ENCODE measurements around the gene ADSS1.

Gene ADSS1

GRCh38 chr14:104782808-104783139 is 58.7 kb downstream of the ADSS1 start:
- no peak for DNase-seq (ENCODE audit: low spot score)

GRCh38 chr14:104783484-104784217 is 59.6 kb downstream of the ADSS1 start:
- DNase-seq (ENCODE audit: low spot score): no peak

DNA sequence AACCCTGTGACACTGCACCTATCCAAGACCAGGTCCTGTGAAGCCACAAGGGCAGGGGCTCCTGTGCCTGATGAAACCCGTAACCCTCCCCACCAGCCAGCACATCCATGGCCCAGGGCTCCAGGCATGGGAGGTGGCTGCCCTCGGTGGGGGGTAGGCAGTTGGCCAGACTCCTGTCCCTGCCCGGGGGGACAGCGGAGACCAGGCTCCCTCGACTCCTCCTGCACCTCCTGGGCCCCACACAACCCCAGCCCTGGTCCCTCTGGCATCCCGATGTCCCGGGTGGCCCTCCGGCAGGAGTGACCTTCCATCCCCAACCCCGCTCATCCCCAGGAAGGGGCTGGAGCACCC is 60.2 kb downstream of the ADSS1 start:
- no peak for DNase-seq (ENCODE audit: low spot score)

DNA sequence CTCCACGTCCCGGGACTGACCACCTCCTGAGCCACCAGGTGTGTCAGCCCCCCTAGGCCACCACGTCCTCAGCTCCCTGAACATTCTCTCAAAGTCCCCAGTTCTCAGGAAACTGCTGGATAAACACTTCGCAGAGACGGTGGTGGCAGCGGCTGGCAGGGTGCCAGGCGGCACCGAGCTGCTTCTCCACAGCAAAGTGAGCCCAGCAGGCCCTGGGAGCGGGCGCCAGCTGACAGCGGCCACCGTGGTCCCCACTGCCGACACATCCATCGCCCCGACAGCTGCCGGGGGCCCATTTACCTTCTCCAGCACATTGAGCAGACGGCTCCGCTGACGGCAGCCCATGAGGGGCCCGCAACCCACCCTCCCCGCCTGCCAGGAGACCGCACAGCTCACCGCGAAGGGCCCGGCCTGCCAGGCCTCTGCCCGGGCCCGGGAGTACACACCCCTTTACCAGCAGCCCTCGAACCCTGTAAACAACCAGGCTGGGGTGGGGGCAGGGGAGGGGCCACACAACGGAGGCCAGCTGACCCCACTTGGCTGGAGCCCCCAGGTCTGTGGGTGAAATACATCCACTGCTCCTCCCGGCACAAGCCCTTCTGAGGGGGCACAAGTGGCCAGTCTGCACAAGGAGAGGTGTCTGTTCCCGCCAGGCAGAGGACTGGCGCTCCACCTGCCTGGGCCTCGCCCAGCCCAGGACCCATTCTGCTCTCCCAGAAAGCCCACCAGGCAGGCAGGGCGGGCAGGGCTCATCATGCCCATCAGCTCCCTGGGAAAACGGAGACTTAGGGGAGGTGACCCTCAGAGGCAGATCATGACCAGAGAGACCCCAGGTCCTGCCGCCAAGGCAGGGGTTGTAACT is 61.0 kb downstream of the ADSS1 start:
- DNase-seq (ENCODE audit: low spot score): no peak

GRCh38 chr14:104785708-104786080 is 61.7 kb downstream of the ADSS1 start:
- DNase-seq (ENCODE audit: low spot score): no peak

DNA sequence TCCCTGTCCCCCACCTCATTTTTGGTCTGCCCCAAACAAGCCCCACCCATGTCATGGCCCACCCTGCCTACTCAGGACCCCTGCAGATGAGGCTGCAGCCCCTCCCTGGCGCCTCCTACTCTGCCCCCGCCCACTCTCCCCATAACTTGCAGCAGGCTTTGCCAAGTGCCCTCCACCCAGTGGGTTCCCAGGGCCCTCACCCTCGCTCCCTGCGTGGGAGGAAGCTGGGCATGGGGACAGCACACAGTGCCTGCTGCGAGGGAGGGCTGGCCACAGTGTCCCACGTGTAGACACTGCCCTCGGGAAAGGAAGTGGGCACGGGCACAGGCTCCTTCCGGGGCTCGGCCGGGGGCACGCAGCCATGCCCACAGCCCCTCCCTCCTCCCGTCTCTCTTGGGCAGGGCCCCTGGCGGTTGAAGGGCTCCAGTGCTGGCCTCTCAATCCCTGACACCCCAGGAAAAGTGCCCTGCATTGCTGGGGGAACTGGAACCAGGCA is 62.1 kb downstream of the ADSS1 start:
- no peak for DNase-seq (ENCODE audit: low spot score)

GRCh38 chr14:104786726-104787675 is 63.0 kb downstream of the ADSS1 start:
- no peak for DNase-seq (ENCODE audit: low spot score)

DNA sequence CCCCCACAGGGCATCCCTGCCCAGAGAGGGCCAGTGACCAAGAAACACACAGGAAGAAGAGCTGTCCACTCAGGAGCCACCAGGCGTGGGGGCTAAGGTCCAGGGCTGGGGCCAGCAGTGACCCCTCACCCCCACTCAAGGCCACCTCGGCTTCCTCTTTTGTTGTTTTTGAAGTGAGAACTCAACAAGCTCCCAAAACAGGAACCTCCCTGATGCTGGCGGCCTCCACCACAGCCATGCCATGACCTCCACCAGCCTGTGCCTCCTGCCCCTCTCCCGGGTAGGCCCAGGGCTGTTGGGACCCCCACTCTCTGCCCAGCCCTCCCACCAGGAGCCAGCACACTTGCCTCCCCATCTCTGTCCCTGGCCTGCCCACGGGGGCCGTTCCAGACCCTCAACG is 63.7 kb downstream of the ADSS1 start:
- no peak for DNase-seq (ENCODE audit: low spot score)

DNA sequence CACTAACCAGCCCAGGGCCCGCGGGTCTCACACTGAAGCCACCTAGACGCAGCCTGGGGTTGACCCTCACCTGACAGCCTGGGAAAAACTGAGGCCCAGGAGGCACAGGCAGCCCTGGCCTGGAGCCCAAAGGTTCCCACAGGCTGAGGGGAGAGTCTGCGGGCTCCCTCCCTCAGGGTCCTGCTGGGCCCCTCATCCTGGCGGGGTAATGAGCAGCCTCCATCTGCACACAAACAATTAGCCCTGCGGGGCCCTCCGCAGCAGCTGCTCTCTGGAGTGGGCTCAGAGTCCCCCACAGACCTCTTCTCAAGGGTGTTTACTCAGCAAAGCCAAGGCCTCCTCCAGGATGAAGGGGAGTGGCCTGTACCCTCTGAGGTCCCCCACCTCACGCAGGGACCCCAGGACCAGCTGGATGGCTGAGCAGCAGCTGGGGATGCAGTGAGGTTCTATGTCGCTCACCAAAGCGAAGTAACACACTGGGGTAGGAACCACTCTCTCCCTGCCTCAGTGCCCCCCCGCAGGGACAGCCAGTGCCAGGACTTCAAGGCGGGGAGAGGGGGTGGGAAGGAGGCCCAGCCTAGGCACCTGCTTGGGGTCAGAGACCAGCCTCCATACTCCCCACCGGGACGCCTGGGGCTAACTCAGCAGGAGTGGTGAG is 64.3 kb downstream of the ADSS1 start:
- no peak for DNase-seq (ENCODE audit: low spot score)

DNA sequence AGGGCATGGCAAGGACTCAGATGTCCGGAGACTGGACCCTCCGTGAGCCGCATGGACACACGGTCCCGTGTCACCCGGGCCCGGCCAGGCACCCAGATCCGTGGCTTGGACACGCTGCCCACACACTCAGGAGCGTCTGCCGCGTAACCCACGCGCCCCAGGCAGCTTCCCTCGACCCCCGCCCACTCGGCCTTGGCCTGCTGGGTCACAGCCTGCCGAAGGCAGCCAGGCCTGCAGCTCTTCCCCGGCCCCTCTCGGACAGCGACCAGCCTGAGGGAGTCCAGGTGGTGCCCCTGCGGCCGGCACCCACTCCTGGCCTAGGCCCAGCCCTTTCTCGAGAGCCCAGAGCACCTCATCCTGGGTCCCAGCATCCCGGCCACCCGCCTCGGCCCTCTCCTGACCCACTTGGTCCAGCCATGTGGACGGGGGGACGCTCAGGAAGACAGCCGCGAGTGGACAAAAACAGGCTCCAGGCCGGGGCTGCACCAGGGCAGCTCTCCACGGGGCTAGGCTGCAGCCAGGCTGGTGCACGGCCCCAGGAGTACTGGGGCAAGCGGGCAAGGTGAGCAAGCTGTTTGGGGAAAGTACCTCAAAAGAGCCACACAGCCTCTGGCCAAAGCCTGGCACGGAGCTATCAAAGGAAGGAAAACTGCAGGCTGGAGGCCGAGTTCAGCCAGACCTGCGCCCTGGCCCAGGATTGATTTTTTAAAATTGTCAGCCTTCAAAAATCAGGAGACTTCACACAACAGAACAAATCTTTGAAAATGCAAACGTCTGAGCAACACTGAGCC is 65.0 kb downstream of the ADSS1 start:
- DNase-seq (ENCODE audit: low spot score): no peak

- DNase-seq (ENCODE audit: low spot score): no peak
These were observed 66.0 kb downstream of the ADSS1 start for GRCh38 chr14:104789752-104790743.

GRCh38 chr14:104791425-104791824 is 67.4 kb downstream of the ADSS1 start:
- no peak for DNase-seq (ENCODE audit: low spot score)

DNA sequence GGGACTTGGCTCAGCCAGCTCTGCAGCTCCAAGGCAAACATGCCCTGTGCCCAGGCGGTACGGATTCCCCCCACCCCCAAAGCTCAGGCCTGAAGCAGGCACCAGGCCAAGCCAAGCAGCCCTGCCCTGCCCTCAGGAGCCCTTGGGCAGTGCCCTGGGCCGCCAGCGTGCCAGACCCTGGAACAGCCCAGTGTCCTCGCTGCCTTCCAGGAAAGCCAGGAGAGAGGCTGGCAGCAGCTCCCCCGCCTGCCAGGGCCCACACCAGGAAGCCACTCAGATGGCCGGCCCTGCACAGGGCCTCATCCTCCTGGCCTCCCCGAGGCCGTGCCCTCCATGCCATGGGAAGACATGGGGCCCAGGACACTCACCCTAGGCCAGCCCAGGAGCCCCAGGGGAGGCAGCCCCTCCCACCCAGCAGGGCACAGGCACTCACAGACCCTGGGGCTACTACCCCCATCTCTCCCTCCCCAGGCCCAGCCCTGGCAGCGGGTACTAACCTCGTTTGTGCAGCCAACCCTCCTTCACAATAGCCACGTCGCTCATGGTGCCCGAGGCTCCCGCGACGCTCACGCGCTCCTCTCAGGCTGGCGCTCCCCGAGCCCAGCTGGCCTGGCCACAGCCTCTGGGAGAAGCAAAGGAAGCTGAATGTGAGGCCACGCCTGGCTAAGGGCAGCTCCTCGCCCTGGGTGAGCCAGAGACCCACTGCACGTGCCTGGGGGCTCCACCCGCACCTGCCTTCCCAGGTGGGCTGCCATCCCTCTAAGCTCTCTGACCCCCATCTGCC is 68.3 kb downstream of the ADSS1 start:
- DNase-seq (ENCODE audit: low spot score): no peak

GRCh38 chr14:104792945-104793702 is 69.1 kb downstream of the ADSS1 start:
- no peak for DNase-seq (ENCODE audit: low spot score)

DNA sequence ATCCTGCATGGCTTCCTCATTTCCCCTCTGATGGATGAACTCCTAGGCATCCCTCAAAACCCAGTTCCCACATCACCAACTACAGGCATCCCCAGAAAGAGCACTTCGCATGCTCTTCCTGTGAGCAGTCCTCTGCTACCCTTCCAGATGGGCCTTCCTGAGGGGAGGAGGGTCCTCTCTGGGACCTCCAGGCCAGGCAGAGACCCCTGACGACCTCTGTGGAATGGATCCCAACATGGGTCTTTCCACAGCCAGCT is 69.6 kb downstream of the ADSS1 start:
- DNase-seq (ENCODE audit: low spot score): no peak

DNA sequence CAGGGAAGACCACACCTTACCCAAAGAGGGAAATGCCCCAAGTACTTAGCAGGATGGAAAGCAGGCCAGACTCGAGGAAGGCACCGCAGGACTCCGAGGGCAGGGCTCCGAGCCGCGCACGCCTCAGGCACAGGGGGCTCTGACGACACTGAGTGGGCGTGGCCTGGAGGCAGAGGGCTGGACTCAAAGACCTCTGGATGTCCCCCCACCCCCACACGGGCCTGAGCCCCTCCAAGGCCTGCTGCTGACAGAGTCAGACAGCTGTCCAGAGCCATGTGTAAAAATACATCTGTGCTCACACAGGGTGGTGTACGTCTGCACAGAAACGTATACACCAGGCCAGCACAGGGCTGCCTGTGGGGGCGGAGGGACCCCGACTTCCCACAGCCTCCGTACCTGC is 70.1 kb downstream of the ADSS1 start:
- DNase-seq (ENCODE audit: low spot score): peak; percentile 14

- DNase-seq (ENCODE audit: low spot score): peak; percentile 9
These were observed 70.6 kb downstream of the ADSS1 start for GRCh38 chr14:104794631-104794992.

DNA sequence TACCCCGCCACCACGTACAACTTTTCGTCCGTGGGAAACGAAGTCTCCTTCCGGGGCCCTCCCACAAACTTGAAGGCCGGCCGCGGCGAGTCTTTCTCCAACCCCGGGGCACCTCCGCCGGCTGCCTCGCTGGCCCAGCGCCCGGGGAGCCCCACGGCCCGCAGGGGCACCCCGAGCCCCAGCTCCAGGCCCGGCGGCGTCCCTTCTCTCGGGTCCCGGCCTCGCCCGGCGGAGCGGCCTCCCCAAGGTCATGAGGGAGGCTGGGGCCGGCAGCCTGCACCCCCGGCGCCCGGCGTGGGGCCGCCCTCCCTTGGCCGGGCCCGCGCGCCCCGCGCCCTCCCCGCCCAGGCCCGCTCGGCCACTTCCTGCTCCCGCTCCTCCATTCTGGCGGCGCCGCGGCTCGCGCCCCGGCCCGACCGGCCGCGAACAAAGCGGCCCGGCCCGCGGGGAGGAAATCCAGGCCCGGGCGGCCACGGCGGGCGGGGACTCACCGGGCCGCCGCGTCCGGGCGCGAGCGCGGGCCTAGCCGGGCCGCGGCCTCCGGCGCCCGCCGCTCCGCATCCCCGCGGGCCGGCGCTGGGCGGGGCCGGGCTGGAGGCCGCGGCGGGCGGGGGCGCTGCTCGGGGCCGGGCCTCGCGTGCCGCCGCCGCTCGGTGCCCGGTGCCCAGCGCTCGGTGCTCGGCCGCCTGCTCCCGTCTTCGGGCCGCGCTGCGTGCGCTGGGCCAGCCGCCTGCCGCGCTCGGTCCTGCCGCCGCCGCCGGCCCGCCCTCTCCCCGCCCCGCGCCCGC is 71.2 kb downstream of the ADSS1 start, which contains the start of gene AKT1:
TSS of gene AKT1 (minus strand) at position 756 of the 788 bp plus-strand sequence. CDS start 3,105 bp downstream, outside the sequence.
- DNase-seq (ENCODE audit: low spot score): peak; percentile 17

Data from hematopoietic multipotent progenitor cell treated with erythropoietin and hydrocortisone succinate and interleukin-3 and kit ligand, for 17 days (in vitro differentiated cells).